K562 (cell line): ENCODE measurements around the gene DBNDD1. TPM values are rescaled to one million over a fixed set of nuclear protein-coding genes. Genes with fewer than 3 reads are reported as not detected.
"Not testable (repeated sequence)": the region's sequence is repeated elsewhere in the genome, so short reads cannot be mapped to it uniquely, and the experiment has no call there.

ENCODE experiments used
- ATAC-seq: fragments of 200-7000 bp; cut with Tn5 transposase; 3 replicates; pipeline ENCODE4 v1.9.1; 2020; ENCODE audit warnings: moderate library complexity
- BruUV-seq: library from RNA; stranded (reverse); fragments of 400-500 nt; replicated peaks from 2 replicates; lab custom pipeline; 2021; lab: Mats Ljungman, UMichigan
- CTCF ChIA-PET: fragments of 300-600 bp; formaldehyde crosslinking; extraction: SDS; loops from one replicate; lab custom pipeline; 2021; ENCODE audit warnings: low intra/inter-chr PET ratio; lab: Yijun Ruan, JAX
- POLR2A ChIA-PET: fragments of 300-600, 350-650 bp; sonication (Branson Sonifier 250); formaldehyde crosslinking; extraction: SDS; loops from one replicate; lab custom pipeline; 2021; ENCODE audit warnings: antibody characterized with exemption, inconsistent platforms; lab: Yijun Ruan, JAX
- DNase-seq, 4 experiments: peaks; one replicate each; pipeline versions ENCODE4 v3.0.0 to v3.0.0-alpha.2; 2011 to 2018; ENCODE audit warnings: low spot score in 3 of 4, mixed read lengths in 3 of 4; ENCODE audit errors: extremely low read depth in 1 of 4
- FAIRE-seq: peaks from 2 replicates; lab custom pipeline; 2011; peaks lifted over from hg19 to GRCh38; lab: Jason Lieb, UNC
- H2AFZ ChIP-seq: 2 replicates; pipeline ENCODE4 v1.6.0; 2011; ENCODE audit warnings: low read depth, low read length, control low read depth, inconsistent platforms
- H3K27ac ChIP-seq: fragments of 200-600 bp; 3 replicates; pipeline ENCODE4 v1.8.0; 2011; ENCODE audit warnings: low read depth, mild to moderate bottlenecking, control low read depth, inconsistent platforms, low read length, moderate library complexity, mixed read lengths; ENCODE audit errors: extremely low read depth
- H3K27me3 ChIP-seq, 2 experiments: fragments of 300-600 bp in 1 of 2; 2 replicates in 1 of 2; 3 replicates in 1 of 2; pipeline versions ENCODE4 v1.6.0 to v1.8.0; 2011; ENCODE audit warnings: inconsistent platforms in 2 of 2, low read length in 2 of 2, mild to moderate bottlenecking in 1 of 2, mixed read lengths in 1 of 2, moderate library complexity in 1 of 2; ENCODE audit not compliant: control insufficient read depth in 2 of 2, insufficient read depth in 2 of 2
- H3K36me3 ChIP-seq: fragments of 300-600 bp; 3 replicates; pipeline ENCODE4 v1.8.0; 2011; ENCODE audit warnings: mild to moderate bottlenecking, low read length, inconsistent platforms; ENCODE audit not compliant: control insufficient read depth, insufficient read depth
- H3K4me1 ChIP-seq, 2 experiments: fragments of 200-600 bp in 1 of 2; replicated peaks in 1 of 2; 2 replicates in 1 of 2; 3 replicates in 1 of 2; pipeline versions ENCODE4 v1.5.1 to v1.8.0; 2011; ENCODE audit warnings: inconsistent platforms in 2 of 2, low read length in 2 of 2, mild to moderate bottlenecking in 1 of 2, mixed read lengths in 1 of 2, moderate library complexity in 1 of 2; ENCODE audit not compliant: control insufficient read depth in 2 of 2, insufficient read depth in 2 of 2
- H3K4me2 ChIP-seq: 2 replicates; pipeline ENCODE4 v1.6.1; 2011; ENCODE audit warnings: low read length, control low read depth, inconsistent platforms, mixed read lengths; ENCODE audit not compliant: insufficient read depth
- H3K4me3 ChIP-seq: fragments of 200-600 bp; sonication (generic), shearing (Covaris generic); 2 replicates; pipeline ENCODE4 v1.5.1; 2016; ENCODE audit warnings: control low read depth, inconsistent platforms
- H3K79me2 ChIP-seq: fragments of 200-600 bp; 3 replicates; pipeline ENCODE4 v1.8.0; 2011; ENCODE audit warnings: low read length, inconsistent platforms; ENCODE audit not compliant: control insufficient read depth, insufficient read depth
- H3K9ac ChIP-seq, 2 experiments: 2 replicates each; pipeline versions ENCODE4 v1.6.0 to v1.6.1; 2011; ENCODE audit warnings: low read depth in 2 of 2, low read length in 2 of 2, control low read depth in 1 of 2, inconsistent platforms in 1 of 2, mild to moderate bottlenecking in 1 of 2, mixed read lengths in 1 of 2; ENCODE audit not compliant: insufficient read depth in 1 of 2
- H3K9me1 ChIP-seq: one replicate; pipeline ENCODE4 v1.6.0; 2011; ENCODE audit warnings: inconsistent platforms, mild to moderate bottlenecking, low read length, moderate library complexity; ENCODE audit not compliant: control insufficient read depth, insufficient read depth
- H3K9me3 ChIP-seq: replicated peaks from 2 replicates; pipeline ENCODE4 v1.5.1; 2011; ENCODE audit warnings: low read depth, low read length, inconsistent platforms; ENCODE audit not compliant: control insufficient read depth, insufficient read depth
- H4K20me1 ChIP-seq: replicated peaks from 2 replicates; pipeline ENCODE4 v1.6.1; 2011; ENCODE audit warnings: low read length, inconsistent platforms, mixed read lengths; ENCODE audit not compliant: control insufficient read depth, insufficient read depth
- POLR2A ChIP-seq: fragments of 450-650 bp; conservative IDR thresholded peaks from 2 replicates; pipeline ENCODE4 v1.6.1; 2016
- RBFOX2 ChIP-seq: fragments of 200-400 bp; formaldehyde crosslinking; IDR thresholded peaks from 2 replicates; pipeline ENCODE4 v1.6.1; 2017; ENCODE audit warnings: low read depth, mild to moderate bottlenecking, low read length, moderate library complexity
- WGBS: fragments of 100-300 bp; shearing (Covaris generic); methylation state at CpG from one replicate; pipeline ENCODE4 v1.1.6; 2016; ENCODE audit warnings: low coverage, mixed read lengths; ENCODE audit not compliant: insufficient coverage; ENCODE audit errors: missing lambda C conversion rate; 5-methylcytosine and 5-hydroxymethylcytosine counted together
- in situ Hi-C: fragments of 300-500 bp; cut with MboI; formaldehyde crosslinking; loops from 4 replicates; pipeline ENCODE4 v1.15.0; 2018; ENCODE audit warnings: inconsistent platforms, mixed read lengths
- intact Hi-C: fragments of 100-400 bp; cut with micrococcal nuclease; formaldehyde crosslinking; loops from 2 replicates; pipeline ENCODE4 v1.14.2; 2022
- polyA plus RNA-seq, 8 experiments: library from polyadenylated mRNA; depleted of rRNA in 4 of 8; stranded (reverse) in 5 of 8; unstranded in 3 of 8; fragments of >200 nt; fragmentation: Nextera tagmentation in 2 of 8; fragmentation: Illumina TruSeq in 1 of 8; extraction: Ambion mirVana in 2 of 8; extraction: Trizol in 1 of 8; gene quantifications; 2 replicates each; pipeline versions ENCODE4 v1.2.1 to v1.2.3, GENCODE V29; 2011 to 2014; ENCODE audit warnings: inconsistent platforms in 1 of 8, missing spikeins in 1 of 8
- total RNA-seq, 7 experiments: library from RNA; depleted of rRNA in 6 of 7; stranded (reverse); fragments of >200 nt in 6 of 7; fragmentation: Illumina TruSeq in 2 of 7; extraction: Trizol in 2 of 7; gene quantifications; 2 replicates each; pipeline versions ENCODE4 v1.2.1 to v1.2.3, GENCODE V29; 2011 to 2021; ENCODE audit warnings: low replicate concordance in 1 of 7

DBNDD1 gene
- total and polyA plus RNA-seq, 9 of the 15 experiments (the other 6 are each of a cell fraction or from before 2014, with no cell fraction given): 0.55 to 13.0 (median 5.8) TPM

GRCh38 chr16:89968074-89968473, 51.2 kb downstream of the DBNDD1 start:
- H3K4me3 ChIP-seq, H3K27me3 ChIP-seq, FAIRE-seq, ATAC-seq, intact Hi-C loops, CTCF ChIA-PET, H3K9me1 ChIP-seq, H2AFZ ChIP-seq, H3K4me2 ChIP-seq, H3K9me3 ChIP-seq, in situ Hi-C loops, BruUV-seq, H3K9ac ChIP-seq, POLR2A ChIA-PET, H3K27ac ChIP-seq: not testable (repeated sequence)
- peaks cover 12% of the 10 kb centered on the region; the same call in 1 of the 2 replicates for H4K20me1 ChIP-seq
- H3K36me3 ChIP-seq: peaks cover 36% of the 10 kb centered on the region; the same call in 2 of the 3 replicates
- TF ChIP-seq RBFOX2: 0 out of 2 replicates have a peak, but pooled peaks have one; percentile 16
- TF ChIP-seq POLR2A: 0 out of 2 replicates have a peak, but pooled peaks have one; percentile 12
- peaks cover 36% of the 10 kb centered on the region for H3K79me2 ChIP-seq
- H3K4me1 ChIP-seq: peaks cover 16 to 37% of the 10 kb centered on the region in 2 experiments; a peak in 4 of 5 replicates
- 69% methylated on average over 11 of the region's 11 CpGs for WGBS
- DNase-seq: peak in 3 of 4 experiments; percentile 28 to 42 (median 36)

- intact Hi-C loops, H3K9ac ChIP-seq, H3K9me1 ChIP-seq, H3K4me2 ChIP-seq, BruUV-seq, CTCF ChIA-PET, H3K4me3 ChIP-seq, H3K27ac ChIP-seq, DNase-seq, H2AFZ ChIP-seq, FAIRE-seq, H3K27me3 ChIP-seq, H3K9me3 ChIP-seq, ATAC-seq, in situ Hi-C loops: not testable (repeated sequence)
- Histone ChIP-seq H3K36me3 (peaks cover 36% of the 10 kb centered on the region; the same call in 2 of the 3 replicates), H3K4me1 (peaks cover 16 to 41% of the 10 kb centered on the region in 2 experiments; a peak in 4 of 5 replicates), H3K79me2 (peaks cover 31% of the 10 kb centered on the region), H4K20me1 (peaks cover 12% of the 10 kb centered on the region; the same call in 1 of the 2 replicates)
- POLR2A ChIA-PET: interaction anchor here (0.8 kb wide), 1 partner anchor 10 kb away, joined by 3 read pairs; no protein-coding TSS in a partner anchor
- WGBS: 79% methylated on average over 5 of the region's 5 CpGs
These were observed 51.8 kb downstream of the DBNDD1 start for GRCh38 chr16:89967436-89967835.
